Measurements from ENCODE around the gene GALNT18.

The GALNT18 gene

GRCh38 chr11:11531131-11531908 lies 90.5 kb downstream of the GALNT18 start:
- DNase-seq (ENCODE audit: low read depth): no peak

GRCh38 chr11:11528986-11529385 lies 92.8 kb downstream of the GALNT18 start:
- DNase-seq (ENCODE audit: low read depth): no peak

GRCh38 chr11:11525283-11525682 lies 96.5 kb downstream of the GALNT18 start:
- no peak for DNase-seq (ENCODE audit: low read depth)

GRCh38 chr11:11524436-11525061 lies 97.3 kb downstream of the GALNT18 start:
- DNase-seq (ENCODE audit: low read depth): no peak

GRCh38 chr11:11522591-11522990 lies 99.2 kb downstream of the GALNT18 start:
- no peak for DNase-seq (ENCODE audit: low read depth)

- DNase-seq (ENCODE audit: low read depth): no peak
Observed at GRCh38 chr11:11521306-11522002, 100.4 kb downstream of the GALNT18 start.

- DNase-seq (ENCODE audit: low read depth): no peak
Observed at GRCh38 chr11:11520231-11521015, 101.4 kb downstream of the GALNT18 start.

GRCh38 chr11:11519184-11519583 lies 102.6 kb downstream of the GALNT18 start:
- no peak for DNase-seq (ENCODE audit: low read depth)

GRCh38 chr11:11514246-11514645 lies 107.6 kb downstream of the GALNT18 start:
- no peak for DNase-seq (ENCODE audit: low read depth)

GRCh38 chr11:11513422-11513821 lies 108.4 kb downstream of the GALNT18 start:
- DNase-seq (ENCODE audit: low read depth): no peak

- no peak for DNase-seq (ENCODE audit: low read depth)
Observed at GRCh38 chr11:11512929-11513328, 108.9 kb downstream of the GALNT18 start.

- no peak for DNase-seq (ENCODE audit: low read depth)
Observed at GRCh38 chr11:11512502-11512901, 109.3 kb downstream of the GALNT18 start.

- no peak for DNase-seq (ENCODE audit: low read depth)
Observed at GRCh38 chr11:11512090-11512489, 109.7 kb downstream of the GALNT18 start.

- DNase-seq (ENCODE audit: low read depth): no peak
Observed at GRCh38 chr11:11510939-11511338, 110.9 kb downstream of the GALNT18 start.

- DNase-seq (ENCODE audit: low read depth): no peak
Observed at GRCh38 chr11:11505692-11506091, 116.1 kb downstream of the GALNT18 start.

GRCh38 chr11:11505190-11505589 lies 116.6 kb downstream of the GALNT18 start:
- no peak for DNase-seq (ENCODE audit: low read depth)

- no peak for DNase-seq (ENCODE audit: low read depth)
Observed at GRCh38 chr11:11504071-11504470, 117.7 kb downstream of the GALNT18 start.

GRCh38 chr11:11502263-11502861 lies 119.4 kb downstream of the GALNT18 start:
- no peak for DNase-seq (ENCODE audit: low read depth)

GRCh38 chr11:11501546-11502262 lies 120.1 kb downstream of the GALNT18 start:
- DNase-seq (ENCODE audit: low read depth): no peak

- no peak for DNase-seq (ENCODE audit: low read depth)
Observed at GRCh38 chr11:11500744-11501487, 120.9 kb downstream of the GALNT18 start.
